Thyroid gland (tissue), 4 donors: ENCODE results near the gene DCT.

ENCODE experiments used
- CTCF ChIP-seq, 6 experiments: fragments of 200-600 bp in 3 of 6; fragments of 450-650 bp in 3 of 6; sonication (generic) in 3 of 6; IDR thresholded peaks; one replicate each; pipeline ENCODE4 v1.5.1; 2016 to 2019; ENCODE audit warnings: antibody characterized with exemption in 6 of 6, mild to moderate bottlenecking in 2 of 6, inconsistent platforms in 1 of 6, moderate library complexity in 1 of 6
- POLR2A ChIP-seq, 2 donors: fragments of 450-650 bp; IDR thresholded peaks; one replicate each; pipeline ENCODE4 v1.6.1; 2017; ENCODE audit warnings: antibody characterized with exemption in 2 of 2, mild to moderate bottlenecking in 2 of 2, moderate library complexity in 1 of 2

- TF ChIP-seq CTCF (IDR thresholded peaks at IDR 0.05): no peak
- no peak for TF ChIP-seq POLR2A (IDR thresholded peaks at IDR 0.05)
Observed at GRCh38 chr13:94414708-94415107, 64.8 kb downstream of the DCT start.
